ENCODE measurements around the gene CELF2.

Gene CELF2

DNA sequence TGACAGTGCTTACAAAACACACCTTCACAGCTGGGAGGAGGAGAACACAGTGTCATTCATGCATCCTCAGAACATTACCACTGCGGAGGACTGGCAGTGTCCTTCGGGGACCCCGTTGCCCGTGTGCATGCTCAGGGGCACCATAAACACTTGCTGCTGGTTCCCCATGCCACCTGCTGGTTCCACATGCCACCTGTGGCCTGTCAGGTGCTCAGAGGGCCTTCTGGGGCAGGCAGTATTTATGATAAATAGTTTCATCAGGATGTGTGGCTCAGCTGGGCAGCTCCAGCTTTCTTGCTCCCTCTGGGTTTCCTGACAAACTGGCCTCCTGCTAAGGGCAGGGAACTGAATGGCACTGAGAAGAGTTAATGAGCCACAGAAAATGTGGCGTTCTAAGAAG, 32.1 kb downstream of the CELF2 start:
- DNase-seq (ENCODE audit: low read depth) = no peak
- no peak overlapping the region for H3K4me3 ChIP-seq (ENCODE audit: low read depth, low read length)

DNA sequence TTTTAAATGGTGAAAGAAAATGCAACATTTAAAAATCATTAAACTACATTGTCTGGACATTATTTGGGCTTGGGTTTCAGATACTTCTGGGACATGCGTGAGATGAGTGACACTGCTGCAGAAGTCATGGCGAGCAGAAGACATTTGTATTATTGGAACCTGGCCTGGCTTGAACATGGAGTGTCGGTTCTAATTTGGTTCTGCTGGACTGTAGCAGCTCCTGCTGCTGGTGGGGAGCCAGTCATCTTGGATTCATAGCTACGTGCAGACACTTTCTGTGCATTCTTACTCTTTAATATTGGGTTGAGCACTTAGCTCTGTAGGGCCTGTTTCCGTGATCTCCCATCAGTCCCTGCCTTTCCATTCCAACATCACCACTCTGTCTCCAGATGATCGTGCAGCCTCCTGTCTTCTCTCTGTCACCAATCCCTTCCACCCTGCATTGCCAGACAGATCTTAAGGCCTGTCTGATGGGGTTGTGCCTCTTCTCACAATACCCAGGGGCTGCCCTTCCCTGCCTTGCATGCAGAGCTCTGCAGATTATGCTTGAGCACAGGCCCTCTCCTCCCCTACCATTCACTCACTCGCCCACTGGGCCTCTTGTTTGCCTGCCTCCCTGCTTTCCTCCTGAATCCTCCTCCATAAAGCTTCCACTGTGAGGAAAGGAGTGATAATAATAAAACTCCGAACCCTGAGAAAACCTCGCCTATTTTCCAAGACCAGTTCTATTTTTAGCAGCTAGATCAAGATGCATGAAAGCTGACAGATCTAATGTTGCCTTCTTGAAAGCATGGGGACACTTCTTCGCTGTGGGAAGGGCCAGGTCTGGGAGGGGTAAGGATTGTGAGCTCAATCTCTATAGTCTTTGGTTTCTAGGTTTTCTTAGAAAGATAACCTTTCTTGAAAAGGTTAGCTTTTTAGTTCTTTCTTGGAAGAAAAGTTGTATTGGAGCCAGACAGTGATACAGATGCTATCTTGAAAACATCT, 32.9 kb downstream of the CELF2 start:
- no peak overlapping the region for H3K4me3 ChIP-seq (ENCODE audit: low read depth, low read length)
- DNase-seq (ENCODE audit: low read depth) = no peak

DNA sequence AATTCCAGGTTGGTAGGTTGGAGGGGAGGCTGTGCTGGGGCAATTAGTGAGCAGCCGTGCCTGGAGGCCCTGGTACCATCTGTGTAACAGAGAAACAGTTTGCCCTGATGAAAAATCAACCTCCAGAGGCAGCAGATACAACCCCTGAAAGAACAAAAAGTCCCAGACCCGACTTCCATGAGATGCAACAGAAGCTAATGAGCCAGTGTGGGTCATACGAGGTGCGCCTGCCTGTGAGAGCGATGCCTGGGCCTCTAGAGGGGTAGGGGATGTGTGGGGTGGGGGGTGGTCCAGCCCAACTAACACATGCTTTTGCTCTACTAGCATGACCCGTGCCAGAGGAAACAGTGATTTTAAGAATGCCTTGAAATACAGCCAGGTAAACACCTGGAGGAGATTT, 39.3 kb downstream of the CELF2 start:
- no peak for DNase-seq (ENCODE audit: low read depth)
- no peak overlapping the region for H3K4me3 ChIP-seq (ENCODE audit: low read depth, low read length)

DNA sequence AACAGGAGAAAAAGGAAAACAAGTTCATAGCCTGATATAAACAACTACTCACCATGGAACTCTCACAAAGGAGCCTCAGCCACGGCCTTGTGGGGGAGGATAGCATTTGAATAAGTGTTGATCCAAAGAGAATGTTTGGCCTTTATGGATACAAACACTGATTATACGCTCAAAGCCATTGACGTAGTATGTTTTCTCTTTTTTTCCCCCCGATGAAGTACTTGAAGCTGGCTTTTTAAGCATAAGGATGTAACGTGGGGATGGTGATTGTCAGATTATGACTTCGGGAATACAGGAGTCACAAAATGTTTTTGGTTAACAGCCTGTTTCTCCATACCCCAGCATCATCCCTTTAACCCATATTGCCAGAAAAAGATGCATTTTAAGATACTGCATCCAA, 39.8 kb downstream of the CELF2 start:
- no peak for DNase-seq (ENCODE audit: low read depth)
- H3K4me3 ChIP-seq (ENCODE audit: low read depth, low read length) = no peak overlapping the region

DNA sequence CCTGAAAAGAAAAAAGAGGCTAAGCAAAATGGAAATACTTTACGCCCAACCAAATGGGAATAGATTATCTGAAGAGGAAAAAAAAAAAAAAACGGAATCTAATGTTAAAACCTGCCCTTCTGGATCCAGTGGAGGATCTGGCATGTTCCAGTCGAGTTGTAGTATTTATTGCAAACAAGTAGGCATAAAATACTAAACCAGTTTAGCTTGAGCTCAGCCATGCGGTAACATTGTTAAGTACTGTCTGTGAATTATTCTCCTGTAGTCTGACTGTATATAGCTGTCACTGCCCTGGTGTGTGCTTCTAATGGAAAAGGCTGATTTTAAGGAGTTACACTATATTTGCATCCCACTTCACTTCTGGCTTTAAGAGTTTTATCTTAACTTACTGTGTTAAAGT, 40.3 kb downstream of the CELF2 start:
- no peak for DNase-seq (ENCODE audit: low read depth)
- H3K4me3 ChIP-seq (ENCODE audit: low read depth, low read length) = no peak overlapping the region

DNA sequence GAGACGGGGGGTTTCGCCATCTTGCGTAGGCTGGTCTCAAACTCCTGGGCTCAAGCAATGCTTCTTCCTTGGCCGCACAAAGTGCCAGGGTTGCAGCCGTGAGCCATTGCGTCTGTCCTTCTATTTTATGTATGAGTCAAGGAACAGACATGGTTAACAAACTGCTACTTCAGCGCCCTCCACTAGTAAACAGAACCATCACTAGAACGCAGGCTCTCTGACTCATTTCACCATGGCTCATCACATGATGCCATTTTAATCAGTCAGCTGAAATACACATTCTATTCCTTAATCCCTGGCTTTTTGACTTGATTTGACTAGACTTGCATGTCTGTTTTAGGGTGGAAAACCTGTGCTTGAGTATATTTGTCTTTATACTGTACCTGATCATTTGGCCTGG, 41.3 kb downstream of the CELF2 start:
- no peak overlapping the region for H3K4me3 ChIP-seq (ENCODE audit: low read depth, low read length)
- no peak for DNase-seq (ENCODE audit: low read depth)

DNA sequence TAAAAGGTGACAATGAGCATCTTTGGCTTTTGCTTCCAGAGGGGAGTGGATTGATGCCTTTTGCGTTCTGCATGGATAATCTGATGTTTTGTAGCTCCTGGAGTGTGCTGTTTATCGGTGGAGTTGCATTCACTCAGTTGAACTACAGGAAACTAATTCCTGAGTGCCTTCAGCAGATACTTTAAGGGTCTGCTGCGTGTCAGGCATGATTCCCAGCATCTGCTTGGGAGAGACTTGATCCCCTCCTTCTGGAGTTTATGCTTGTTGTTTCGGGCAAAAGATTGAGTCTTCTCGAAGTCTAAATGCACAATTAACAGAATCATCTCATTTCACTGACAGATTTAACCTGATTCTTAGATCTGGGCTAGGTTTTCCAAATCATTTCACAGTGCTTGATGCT, 46.2 kb downstream of the CELF2 start:
- DNase-seq (ENCODE audit: low read depth) = no peak
- H3K4me3 ChIP-seq (ENCODE audit: low read depth, low read length) = no peak overlapping the region

DNA sequence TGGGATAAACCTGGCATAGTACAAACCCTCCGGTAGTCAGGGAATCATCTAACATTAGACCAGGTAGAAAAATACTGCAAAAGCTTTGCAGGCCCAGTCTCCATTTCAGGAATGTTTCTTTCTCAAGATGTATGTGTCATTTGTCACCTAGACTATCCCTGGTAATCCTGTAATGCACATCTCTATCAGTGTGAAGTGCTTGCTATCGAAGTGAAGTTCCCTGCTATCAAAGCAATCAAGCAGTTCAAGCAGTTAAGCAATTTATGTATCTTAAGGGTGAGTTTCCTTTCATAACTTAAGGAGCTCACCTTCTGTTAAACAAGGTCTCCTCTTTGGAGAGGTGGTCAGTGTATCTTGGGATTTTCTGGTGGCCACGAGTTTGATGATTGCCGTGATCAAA, 47.2 kb downstream of the CELF2 start:
- no peak for DNase-seq (ENCODE audit: low read depth)
- no peak overlapping the region for H3K4me3 ChIP-seq (ENCODE audit: low read depth, low read length)

DNA sequence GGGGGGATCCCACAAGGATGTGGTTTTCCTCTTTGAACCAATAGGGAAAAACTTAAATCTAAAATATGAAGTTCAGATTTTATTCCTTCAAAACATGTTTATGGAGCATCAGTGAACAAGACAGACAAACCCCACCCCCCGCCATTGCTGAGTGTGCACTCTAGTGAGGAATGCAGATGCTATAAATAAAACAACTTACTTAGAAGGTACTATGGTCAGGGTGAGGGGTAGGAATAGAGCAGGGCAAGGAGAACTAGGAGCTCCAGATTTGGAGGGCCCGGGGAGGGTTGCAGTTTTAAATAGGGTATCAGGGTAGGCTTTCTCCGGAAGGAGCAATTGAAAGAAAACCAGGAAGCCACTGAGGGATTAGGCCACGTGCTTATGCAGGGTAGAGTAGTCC, 47.9 kb downstream of the CELF2 start:
- no peak overlapping the region for H3K4me3 ChIP-seq (ENCODE audit: low read depth, low read length)
- no peak for DNase-seq (ENCODE audit: low read depth)

DNA sequence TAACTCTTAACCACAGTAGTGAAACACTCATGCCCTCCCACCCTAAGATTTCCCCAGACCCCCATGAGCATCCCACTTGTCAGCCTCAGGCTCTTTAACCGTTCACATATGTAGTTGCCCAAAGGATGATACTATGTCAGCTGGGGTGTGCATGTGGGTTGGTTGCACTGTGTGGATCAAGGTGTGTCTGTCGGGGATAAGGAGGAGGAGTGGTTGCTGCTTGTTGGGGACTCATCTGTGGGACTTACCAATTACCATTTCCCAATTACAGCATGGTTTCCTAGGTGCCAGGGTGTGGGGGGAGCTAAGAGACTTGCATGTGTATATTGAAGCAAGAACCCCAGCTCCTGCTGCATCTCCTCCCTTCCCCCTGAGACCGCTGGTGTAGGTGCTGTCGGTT, 48.8 kb downstream of the CELF2 start:
- no peak for DNase-seq (ENCODE audit: low read depth)
- no peak overlapping the region for H3K4me3 ChIP-seq (ENCODE audit: low read depth, low read length)

DNA sequence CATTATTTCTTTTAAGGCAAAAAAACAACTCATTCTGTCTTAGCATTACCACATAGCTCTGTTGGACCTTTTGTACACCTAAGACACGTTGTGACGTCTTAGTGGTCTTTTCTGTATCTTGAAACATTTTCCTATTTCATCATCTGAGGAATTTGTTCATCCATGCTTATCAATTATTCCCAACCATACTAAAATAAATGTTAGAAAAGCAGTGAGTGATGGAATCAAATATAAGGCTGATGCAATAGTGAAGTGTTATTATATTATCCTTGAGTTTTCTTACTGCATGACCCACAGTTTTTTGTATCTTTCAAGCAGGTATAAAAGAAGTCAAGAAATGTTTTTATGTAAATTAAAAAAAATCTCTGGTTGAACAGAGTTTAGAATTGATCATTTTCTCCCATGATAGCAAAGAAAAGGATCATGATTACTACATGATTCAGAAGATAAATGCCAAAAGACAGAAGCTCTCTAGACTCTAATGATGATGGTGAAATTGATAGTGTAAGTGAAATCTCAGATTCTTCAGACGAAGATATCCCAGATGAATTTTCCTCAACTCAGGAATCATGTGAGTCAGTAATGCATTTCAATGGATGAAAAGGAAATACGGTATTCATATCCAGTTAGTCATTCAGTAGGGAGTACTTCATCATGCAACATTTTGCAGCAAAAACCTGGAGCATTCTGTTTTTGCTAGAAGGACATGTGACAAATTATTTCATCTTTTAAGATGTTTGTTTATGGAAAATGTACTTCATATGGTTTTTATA, 51.4 kb downstream of the CELF2 start:
- no peak overlapping the region for H3K4me3 ChIP-seq (ENCODE audit: low read depth, low read length)
- DNase-seq (ENCODE audit: low read depth) = no peak

DNA sequence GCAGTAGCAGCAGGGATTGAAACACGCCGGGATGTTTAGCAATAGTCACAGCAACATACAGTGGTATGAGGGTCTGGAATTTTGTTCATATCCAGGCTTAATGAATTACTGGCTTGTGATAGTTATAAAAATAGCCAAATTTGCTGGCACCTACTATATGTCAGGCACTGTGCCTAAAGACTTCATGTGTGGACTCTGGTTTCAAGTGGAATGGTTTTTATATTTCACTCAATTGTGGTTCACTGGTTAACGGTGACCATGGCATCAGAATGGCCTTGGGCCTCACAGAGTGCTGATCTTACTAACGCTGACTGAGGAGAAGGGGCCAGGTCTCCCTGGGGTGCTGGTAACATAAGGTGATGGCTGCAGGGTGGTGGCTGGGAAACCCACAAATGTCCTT, 55.7 kb downstream of the CELF2 start:
- DNase-seq (ENCODE audit: low read depth) = no peak
- H3K4me3 ChIP-seq (ENCODE audit: low read depth, low read length) = no peak overlapping the region

DNA sequence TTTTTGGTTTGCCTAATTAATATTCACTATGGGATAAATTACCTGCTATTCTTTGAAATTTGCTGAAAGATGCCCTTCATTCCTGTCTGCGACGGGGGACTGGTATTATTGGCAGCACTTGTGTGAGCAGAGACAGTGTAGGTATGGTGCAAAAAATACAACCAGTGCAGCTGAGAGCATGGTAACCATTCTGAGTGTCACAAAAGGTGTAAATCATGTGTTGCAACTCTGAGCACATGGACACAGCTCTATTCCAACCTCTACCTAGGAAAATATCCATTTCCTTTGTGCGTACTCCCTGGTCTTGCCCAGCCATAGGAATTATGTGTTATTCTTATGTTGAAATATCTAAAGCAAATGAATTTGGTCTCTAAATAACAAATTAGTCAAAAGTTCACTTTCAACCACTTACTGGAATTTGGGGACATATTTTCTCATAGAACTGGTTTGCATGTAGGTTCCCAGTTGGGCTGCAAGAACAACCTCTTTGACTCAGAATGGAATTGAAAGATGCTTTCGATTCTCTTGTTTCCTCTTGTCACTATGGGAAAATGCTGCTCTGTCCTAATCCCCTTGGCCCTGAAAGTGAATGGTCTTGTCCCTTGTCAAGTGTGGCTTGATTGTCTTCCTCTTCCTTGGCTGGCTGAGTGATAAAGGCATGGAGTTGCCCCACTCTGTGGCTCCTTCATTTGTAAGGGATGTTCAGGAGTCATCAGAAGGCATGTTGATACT, 57.0 kb downstream of the CELF2 start:
- H3K4me3 ChIP-seq (ENCODE audit: low read depth, low read length) = no peak overlapping the region
- DNase-seq (ENCODE audit: low read depth) = no peak

DNA sequence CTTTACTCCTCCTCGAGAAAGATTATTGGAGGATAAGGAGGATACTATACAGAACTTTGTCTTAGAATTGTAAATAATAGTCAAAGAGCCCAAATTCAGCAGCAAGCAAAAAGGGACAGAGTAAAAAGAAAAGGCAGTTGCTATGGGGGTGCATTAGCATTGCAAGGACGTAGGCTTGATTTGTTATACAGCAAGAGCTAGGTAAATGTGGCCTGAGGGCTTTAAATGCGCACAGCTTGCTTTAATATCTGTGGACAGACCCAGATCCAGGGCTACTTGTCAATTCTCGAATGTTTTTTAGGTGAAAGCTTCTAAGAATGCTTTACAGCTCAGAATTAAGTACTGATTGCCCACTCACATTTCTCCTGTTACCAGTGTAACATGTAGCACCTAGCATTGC, 58.5 kb downstream of the CELF2 start:
- no peak for DNase-seq (ENCODE audit: low read depth)

DNA sequence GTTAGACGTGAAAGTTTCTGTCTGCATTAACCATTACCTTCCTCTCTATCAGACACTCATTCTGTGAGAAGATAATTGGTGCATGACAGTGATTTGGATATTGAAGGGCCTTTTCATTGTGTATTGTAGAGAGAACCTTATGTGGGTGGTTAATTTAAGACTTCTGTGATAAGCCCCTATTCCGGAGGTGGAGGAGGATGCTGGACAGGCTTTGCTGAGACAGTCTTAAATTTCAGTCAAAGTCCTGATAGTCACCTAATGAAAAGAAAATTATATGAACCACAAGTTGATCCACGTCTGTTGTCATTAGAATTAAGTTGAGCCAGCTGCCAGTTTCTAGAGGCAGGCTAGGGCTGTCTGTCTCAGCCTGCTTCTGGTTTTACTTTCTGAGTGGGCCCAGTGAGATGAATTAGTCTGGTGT, 62.9 kb downstream of the CELF2 start:
- H3K4me3 ChIP-seq (ENCODE audit: low read depth, low read length) = no peak overlapping the region
- DNase-seq (ENCODE audit: low read depth) = no peak

More for the DNA sequence above, 58.5 kb downstream of the CELF2 start:
- H3K4me3 ChIP-seq (ENCODE audit: low read depth, low read length) = no peak overlapping the region

DNA sequence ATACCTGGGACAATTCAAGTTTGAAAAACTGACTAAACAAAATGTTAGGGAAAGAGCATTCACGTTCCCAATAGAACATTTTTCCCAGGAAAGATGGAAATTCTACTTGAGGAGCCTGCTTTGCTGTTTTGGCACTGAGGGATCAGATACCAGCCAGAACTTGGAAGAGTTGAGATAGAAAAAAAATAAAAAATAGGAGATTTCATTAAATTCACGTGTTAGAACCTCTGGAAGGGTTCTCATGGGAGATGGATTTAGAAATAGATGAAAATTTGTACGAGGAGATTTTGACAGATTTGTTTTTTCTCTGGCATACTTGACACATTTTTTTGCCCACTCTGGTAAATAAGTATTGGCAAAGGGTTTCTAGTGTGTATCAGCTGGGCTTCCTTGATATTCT, 63.7 kb downstream of the CELF2 start:
- no peak for DNase-seq (ENCODE audit: low read depth)
- no peak overlapping the region for H3K4me3 ChIP-seq (ENCODE audit: low read depth, low read length)

DNA sequence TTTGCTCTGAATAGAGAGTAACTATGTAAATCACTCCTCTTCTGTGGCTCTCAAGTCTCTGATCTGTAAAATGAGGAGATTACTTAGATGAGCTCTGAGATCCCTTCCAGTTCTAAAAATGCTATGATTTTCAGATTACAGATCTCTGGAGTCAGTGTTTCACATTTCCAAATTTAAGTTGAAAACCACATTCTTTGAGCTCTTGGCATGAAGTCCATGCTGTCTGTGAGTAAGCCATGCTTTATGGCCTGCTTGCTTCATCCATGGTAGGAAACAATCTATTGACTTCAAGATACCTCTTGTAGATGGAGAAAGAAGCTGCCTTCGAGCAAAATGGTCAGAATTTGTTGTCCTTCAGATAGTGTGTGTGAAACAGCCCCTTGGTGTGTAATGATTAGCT, 64.9 kb downstream of the CELF2 start:
- no peak overlapping the region for H3K4me3 ChIP-seq (ENCODE audit: low read depth, low read length)
- no peak for DNase-seq (ENCODE audit: low read depth)

DNA sequence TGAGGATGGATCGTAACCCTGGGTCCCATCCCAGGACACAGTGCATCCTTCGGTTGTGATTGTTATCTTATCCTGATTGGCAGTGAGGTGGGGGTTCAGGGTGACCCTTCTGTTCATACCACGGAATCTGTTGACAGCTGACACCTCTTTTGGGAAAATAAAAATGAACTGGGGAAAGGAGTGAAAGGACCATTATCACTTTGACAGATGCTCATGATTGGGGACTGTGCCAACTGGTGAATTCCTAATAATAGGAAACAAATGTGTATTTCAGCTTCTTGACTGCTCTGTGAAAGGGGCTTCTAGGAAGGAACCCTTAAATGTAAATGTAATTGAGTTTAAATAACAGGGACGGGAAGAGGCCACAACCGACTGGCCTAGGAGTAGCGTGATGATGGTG, 65.4 kb downstream of the CELF2 start:
- no peak overlapping the region for H3K4me3 ChIP-seq (ENCODE audit: low read depth, low read length)
- DNase-seq (ENCODE audit: low read depth) = no peak

DNA sequence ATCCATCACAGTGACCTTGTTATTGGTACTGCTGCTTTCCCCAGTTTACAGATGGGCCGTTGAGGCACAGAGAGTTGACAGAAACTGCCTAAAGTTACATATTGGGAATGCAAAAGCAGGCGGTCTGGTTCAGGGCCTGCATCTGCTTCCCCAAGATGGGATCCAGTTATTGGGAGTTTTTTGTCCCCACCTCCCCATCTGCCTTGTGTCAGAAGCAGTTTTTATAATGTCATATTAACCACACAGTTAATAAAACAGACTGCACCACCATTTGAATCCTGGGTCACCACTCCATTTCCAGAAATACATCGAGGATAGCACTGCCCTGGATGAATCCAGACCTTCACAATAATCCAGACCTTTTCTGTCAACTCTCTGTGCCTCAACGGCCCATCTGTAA, 67.9 kb downstream of the CELF2 start:
- DNase-seq (ENCODE audit: low read depth) = no peak
- H3K4me3 ChIP-seq (ENCODE audit: low read depth, low read length) = no peak overlapping the region

DNA sequence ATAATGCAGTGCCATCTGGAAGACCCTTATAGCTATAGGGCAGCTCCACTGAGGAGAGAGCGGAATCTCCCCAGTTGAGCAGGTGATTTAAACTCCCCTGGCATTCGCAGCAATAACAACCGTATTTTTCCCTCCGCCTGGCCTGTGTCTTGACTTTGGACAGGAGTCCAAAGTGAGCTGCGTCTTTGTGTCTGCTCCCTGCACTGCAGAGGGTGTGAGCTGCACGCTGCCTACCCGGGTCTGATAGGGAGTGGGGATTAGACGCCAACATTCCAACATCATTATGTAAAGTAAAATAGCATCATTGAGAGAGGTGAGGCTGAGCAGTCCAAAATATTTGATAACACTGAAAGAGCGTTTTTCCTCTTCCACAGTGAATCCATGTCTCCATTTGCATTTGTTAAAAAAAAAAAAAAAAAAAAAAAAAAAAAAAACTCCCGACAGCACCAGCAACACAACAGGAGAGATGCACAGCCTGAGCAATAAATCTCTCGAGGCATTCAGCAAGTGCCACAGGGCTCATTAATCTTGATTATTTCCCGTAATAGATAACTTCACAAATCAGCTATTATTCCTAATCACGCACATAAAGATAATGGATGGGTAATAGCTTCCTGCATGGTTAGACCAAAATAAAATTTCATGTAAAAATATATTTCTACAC, 68.6 kb downstream of the CELF2 start:
- no peak for DNase-seq (ENCODE audit: low read depth)

More for the DNA sequence above, 68.6 kb downstream of the CELF2 start:
- no peak overlapping the region for H3K4me3 ChIP-seq (ENCODE audit: low read depth, low read length)

Measured in skeletal muscle cell (primary cell).